Endothelial cell (in vitro differentiated cells): Measurements from ENCODE around the gene PPP1R37. TPM values are rescaled to one million over a fixed set of nuclear protein-coding genes. Genes with fewer than 3 reads are reported as not detected.

ENCODE experiments used
- DNase-seq: peaks from one replicate; pipeline ENCODE4 v3.0.0; 2021; ENCODE audit warnings: low spot score
- H3K27ac Mint-ChIP-seq: one replicate; pipeline ENCODE4 v1.8.0; 2021; ENCODE audit warnings: mixed read lengths, inconsistent platforms; ENCODE audit not compliant: unreplicated experiment
- H3K27me3 Mint-ChIP-seq: one replicate; pipeline ENCODE4 v1.8.0; 2021; ENCODE audit warnings: mild to moderate bottlenecking, moderate library complexity, mixed read lengths, inconsistent platforms; ENCODE audit not compliant: unreplicated experiment
- H3K36me3 Mint-ChIP-seq: one replicate; pipeline ENCODE4 v1.8.0; 2021; ENCODE audit warnings: mild to moderate bottlenecking, low read depth, mixed read lengths, inconsistent platforms; ENCODE audit not compliant: unreplicated experiment
- H3K4me1 Mint-ChIP-seq: one replicate; pipeline ENCODE4 v1.8.0; 2021; ENCODE audit warnings: mild to moderate bottlenecking, mixed read lengths, inconsistent platforms; ENCODE audit not compliant: unreplicated experiment
- H3K4me3 Mint-ChIP-seq: one replicate; pipeline ENCODE4 v1.8.0; 2021; ENCODE audit warnings: mild to moderate bottlenecking, mixed read lengths, inconsistent platforms; ENCODE audit not compliant: unreplicated experiment
- H3K9me3 Mint-ChIP-seq: one replicate; pipeline ENCODE4 v1.8.0; 2021; ENCODE audit warnings: mixed read lengths, inconsistent platforms; ENCODE audit not compliant: unreplicated experiment
- total RNA-seq: library from RNA; stranded (reverse); fragmentation: NEBNext Ultra II Directional; extraction: Animal tissue kit (Norgen Biotek cat#: 25700); gene quantifications from one replicate; pipeline ENCODE4 v1.2.1, GENCODE V29; 2021; ENCODE audit not compliant: unreplicated experiment
- TF ChIP-seq, protein P1 (sequence below): fragments of 200-600 bp; sonication (generic); IDR thresholded peaks from one replicate; pipeline ENCODE4 v1.5.0; 2021; ENCODE audit warnings: antibody characterized with exemption; ENCODE audit not compliant: unreplicated experiment

Gene PPP1R37
- total RNA-seq, 1 donor from 2014 or later, result 34.7 TPM

DNA sequence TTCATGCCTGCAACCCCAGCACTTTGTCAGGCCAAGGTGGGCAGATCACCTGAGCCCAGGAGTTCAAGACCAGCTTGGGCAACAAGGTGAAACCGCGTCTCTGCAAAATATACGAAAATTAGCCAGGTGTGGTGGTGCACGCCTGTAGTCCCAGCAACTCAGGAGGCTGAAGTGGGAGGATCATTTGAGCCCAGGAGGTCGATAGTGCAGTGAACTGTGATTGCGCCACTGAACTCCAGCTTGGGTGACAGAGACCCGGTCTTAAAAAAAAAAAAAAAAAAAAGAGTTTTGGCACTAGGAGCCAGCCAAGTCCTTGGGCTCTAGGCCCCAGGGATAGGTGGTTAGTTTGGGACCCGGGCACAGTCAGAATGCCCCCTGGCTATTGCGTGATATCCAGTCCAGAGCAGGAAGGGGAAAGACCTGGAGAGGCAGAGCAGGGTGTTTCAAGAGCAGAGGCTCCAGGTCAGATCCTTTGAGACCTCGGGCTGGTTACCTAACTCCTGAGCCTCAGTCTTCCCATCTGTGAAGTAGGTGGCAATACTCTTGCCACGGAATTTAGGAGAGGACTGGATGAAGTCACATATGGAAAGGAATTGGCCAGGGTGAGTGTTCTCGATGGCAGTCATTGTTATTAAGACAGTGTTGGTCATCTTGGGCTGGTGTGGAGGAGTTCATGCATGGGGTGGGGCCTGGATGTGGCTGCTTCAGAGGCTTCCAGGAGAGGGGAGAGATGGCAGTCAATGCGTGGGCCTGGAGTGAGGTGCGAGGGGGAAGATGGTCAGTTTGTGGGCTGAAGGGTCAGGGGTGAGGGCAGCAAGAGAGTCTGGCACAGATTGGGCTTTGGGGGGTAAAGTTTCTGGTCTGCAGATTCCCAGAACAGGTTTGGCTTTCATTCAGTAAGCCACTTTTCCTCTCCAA is 2.8 kb downstream of the PPP1R37 start:
- peaks cover 28% of the 10 kb centered on the region for H3K36me3 Mint-ChIP-seq
- TF ChIP-seq, protein P1, sequence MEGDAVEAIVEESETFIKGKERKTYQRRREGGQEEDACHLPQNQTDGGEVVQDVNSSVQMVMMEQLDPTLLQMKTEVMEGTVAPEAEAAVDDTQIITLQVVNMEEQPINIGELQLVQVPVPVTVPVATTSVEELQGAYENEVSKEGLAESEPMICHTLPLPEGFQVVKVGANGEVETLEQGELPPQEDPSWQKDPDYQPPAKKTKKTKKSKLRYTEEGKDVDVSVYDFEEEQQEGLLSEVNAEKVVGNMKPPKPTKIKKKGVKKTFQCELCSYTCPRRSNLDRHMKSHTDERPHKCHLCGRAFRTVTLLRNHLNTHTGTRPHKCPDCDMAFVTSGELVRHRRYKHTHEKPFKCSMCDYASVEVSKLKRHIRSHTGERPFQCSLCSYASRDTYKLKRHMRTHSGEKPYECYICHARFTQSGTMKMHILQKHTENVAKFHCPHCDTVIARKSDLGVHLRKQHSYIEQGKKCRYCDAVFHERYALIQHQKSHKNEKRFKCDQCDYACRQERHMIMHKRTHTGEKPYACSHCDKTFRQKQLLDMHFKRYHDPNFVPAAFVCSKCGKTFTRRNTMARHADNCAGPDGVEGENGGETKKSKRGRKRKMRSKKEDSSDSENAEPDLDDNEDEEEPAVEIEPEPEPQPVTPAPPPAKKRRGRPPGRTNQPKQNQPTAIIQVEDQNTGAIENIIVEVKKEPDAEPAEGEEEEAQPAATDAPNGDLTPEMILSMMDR, result no peak
- DNase-seq, result no peak
- H3K27ac Mint-ChIP-seq, result peak overlapping the region; percentile 70
- H3K4me1 Mint-ChIP-seq, result peaks cover 40% of the 10 kb centered on the region
- H3K9me3 Mint-ChIP-seq, result no peaks in the 10 kb centered on the region
- H3K27me3 Mint-ChIP-seq, result peaks cover 23% of the 10 kb centered on the region
- peak overlapping the region; percentile 58 for H3K4me3 Mint-ChIP-seq

DNA sequence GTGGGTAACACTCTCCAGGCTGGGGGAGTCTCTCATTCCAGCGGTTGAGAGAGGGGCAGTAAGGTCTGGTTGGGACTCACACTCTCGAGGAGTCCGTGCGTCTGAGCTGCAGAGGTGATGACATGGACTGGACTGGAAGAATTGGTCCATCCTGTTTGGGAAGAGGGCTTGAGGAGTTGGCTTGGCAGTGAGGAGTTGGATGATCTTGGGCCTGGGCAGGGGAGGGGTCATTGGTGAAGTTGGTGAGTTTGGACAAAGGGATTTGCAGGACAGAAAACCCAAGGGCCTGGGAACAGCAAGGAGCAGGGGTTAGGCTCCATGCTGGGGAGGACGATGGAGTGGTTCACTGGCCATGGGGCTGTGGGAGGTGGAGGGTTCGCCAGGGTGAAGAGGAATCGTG is 3.7 kb downstream of the PPP1R37 start:
- TF ChIP-seq, protein P1, result no peak
- Mint-ChIP-seq H3K9me3 (no peaks in the 10 kb centered on the region), H3K4me3 (peak overlapping the region; percentile 56), H3K4me1 (peaks cover 37% of the 10 kb centered on the region), H3K27me3 (peaks cover 23% of the 10 kb centered on the region), H3K36me3 (peaks cover 27% of the 10 kb centered on the region), H3K27ac (peak overlapping the region; percentile 70)
- no peak for DNase-seq

DNA sequence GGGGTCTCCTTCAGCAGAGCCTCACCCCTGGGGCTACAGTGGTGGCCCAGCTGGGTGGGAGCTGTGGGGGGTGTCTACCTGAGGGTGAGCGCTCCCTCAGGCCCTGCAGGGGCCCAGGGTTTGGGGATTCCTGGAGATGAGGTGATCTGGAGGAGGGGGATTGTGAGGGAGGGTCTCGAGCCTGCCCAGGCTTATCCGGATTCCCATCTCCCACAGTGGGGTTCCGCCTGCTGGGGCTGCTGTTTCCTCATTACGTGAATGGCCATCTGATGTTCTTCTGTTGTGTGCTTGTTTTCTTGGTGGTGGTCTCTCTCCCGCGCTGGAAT is 4.4 kb downstream of the PPP1R37 start:
- no peak for DNase-seq
- peaks cover 19% of the 10 kb centered on the region for H3K27me3 Mint-ChIP-seq

DNA sequence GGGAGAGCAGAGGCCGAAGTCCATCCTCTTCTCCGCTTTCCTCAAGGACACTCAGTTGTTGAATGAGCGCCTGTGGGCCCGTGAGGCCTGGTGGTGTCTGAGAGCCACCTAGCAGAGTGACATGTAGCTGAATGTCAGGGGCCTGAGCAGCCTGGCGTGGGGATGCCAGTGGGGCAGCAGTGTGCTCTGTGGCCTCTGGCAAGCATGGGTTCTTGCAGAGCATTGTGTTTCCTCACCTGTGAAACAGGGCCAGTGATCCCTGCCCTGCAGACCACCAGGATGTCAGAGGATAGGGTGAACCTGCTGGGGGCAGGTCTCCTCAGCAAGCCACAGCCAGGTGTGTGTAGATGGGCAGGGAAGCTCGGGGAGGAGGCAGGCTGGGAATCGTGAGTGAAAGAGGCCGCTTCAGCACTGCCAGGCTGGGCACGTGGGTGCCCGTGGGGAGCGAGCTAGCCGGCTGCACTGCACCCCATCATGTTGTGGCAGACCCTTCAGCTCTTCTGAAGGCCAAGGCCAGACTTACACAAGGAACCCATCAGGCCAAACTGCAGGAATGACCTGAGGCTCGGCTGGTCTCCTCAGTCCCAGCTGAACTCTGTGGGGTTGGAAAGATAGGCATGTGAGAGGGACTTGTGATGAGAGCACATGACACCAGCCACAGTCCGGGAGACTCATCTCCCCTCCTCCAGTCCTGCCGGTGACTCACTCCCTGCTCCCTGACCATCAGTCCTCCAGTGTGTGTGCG is 5.0 kb downstream of the PPP1R37 start:
- TF ChIP-seq, protein P1, result no peak
- Mint-ChIP-seq H3K27me3 (peaks cover 19% of the 10 kb centered on the region), H3K27ac (peak overlapping the region; percentile 18), H3K4me3 (no peak overlapping the region), H3K36me3 (peaks cover 24% of the 10 kb centered on the region), H3K4me1 (peaks cover 37% of the 10 kb centered on the region), H3K9me3 (no peaks in the 10 kb centered on the region)
- no peak for DNase-seq

More for the DNA sequence above, 4.4 kb downstream of the PPP1R37 start:
- TF ChIP-seq, protein P1, result no peak
- H3K9me3 Mint-ChIP-seq, result no peaks in the 10 kb centered on the region
- H3K4me3 Mint-ChIP-seq, result no peak overlapping the region
- H3K4me1 Mint-ChIP-seq, result peaks cover 37% of the 10 kb centered on the region
- H3K27ac Mint-ChIP-seq, result peak overlapping the region; percentile 18
- peaks cover 24% of the 10 kb centered on the region for H3K36me3 Mint-ChIP-seq
